Nephron progenitor cell (in vitro differentiated cells): ENCODE data around the gene BARX2.

Experiments used
- DNase-seq: peaks from one replicate; pipeline ENCODE4 v3.0.0; 2021
- H3K27ac Mint-ChIP-seq: 2 replicates; pipeline ENCODE4 v1.8.0; 2021; ENCODE audit warnings: mild to moderate bottlenecking, moderate library complexity, mixed read lengths
- H3K27me3 Mint-ChIP-seq: 2 replicates; pipeline ENCODE4 v1.8.0; 2021; ENCODE audit warnings: mild to moderate bottlenecking, low read depth, mixed read lengths; ENCODE audit not compliant: poor library complexity
- H3K36me3 Mint-ChIP-seq: 2 replicates; pipeline ENCODE4 v1.8.0; 2021; ENCODE audit warnings: low read depth, mixed read lengths
- H3K4me1 Mint-ChIP-seq: 2 replicates; pipeline ENCODE4 v1.8.0; 2021; ENCODE audit warnings: mixed read lengths
- H3K4me3 Mint-ChIP-seq: 2 replicates; pipeline ENCODE4 v1.8.0; 2021; ENCODE audit warnings: mild to moderate bottlenecking, moderate library complexity, mixed read lengths
- H3K9me3 Mint-ChIP-seq: 2 replicates; pipeline ENCODE4 v1.8.0; 2021; ENCODE audit warnings: mild to moderate bottlenecking, moderate library complexity, mixed read lengths
- CTCF ChIP-seq: fragments of 200-600 bp; sonication (generic); IDR thresholded peaks from 2 replicates; pipeline ENCODE4 v1.5.0; 2021; ENCODE audit warnings: antibody characterized with exemption

The BARX2 gene

GRCh38 chr11:129396454-129396853 lies 20.8 kb downstream of the BARX2 start:
- H3K4me3 Mint-ChIP-seq, result no peak overlapping the region
- H3K36me3 Mint-ChIP-seq, result no peaks in the 10 kb centered on the region
- H3K27me3 Mint-ChIP-seq, result peaks cover 3% of the 10 kb centered on the region
- no peak for TF ChIP-seq CTCF
- H3K4me1 Mint-ChIP-seq, result peaks cover 34% of the 10 kb centered on the region
- no peak for DNase-seq
- peaks cover 15% of the 10 kb centered on the region for H3K9me3 Mint-ChIP-seq
- H3K27ac Mint-ChIP-seq, result peak overlapping the region; percentile 51

GRCh38 chr11:129402206-129403171 lies 26.8 kb downstream of the BARX2 start:
- DNase-seq, result no peak
- Mint-ChIP-seq H3K9me3 (peaks cover 19% of the 10 kb centered on the region), H3K27ac (no peak overlapping the region), H3K27me3 (peaks cover 6% of the 10 kb centered on the region), H3K36me3 (no peaks in the 10 kb centered on the region), H3K4me3 (no peak overlapping the region), H3K4me1 (peaks cover 16% of the 10 kb centered on the region)
- TF ChIP-seq CTCF, result no peak

- Mint-ChIP-seq H3K27me3 (peaks cover 6% of the 10 kb centered on the region), H3K36me3 (no peaks in the 10 kb centered on the region), H3K9me3 (peaks cover 4% of the 10 kb centered on the region), H3K27ac (peak overlapping the region; percentile 17), H3K4me1 (peaks cover 16% of the 10 kb centered on the region), H3K4me3 (no peak overlapping the region)
- no peak for DNase-seq
- TF ChIP-seq CTCF, result no peak
These were observed 29.1 kb downstream of the BARX2 start for GRCh38 chr11:129404731-129405130.

- Mint-ChIP-seq H3K4me3 (no peak overlapping the region), H3K36me3 (peaks cover 6% of the 10 kb centered on the region), H3K27ac (no peak overlapping the region), H3K4me1 (peaks cover 10% of the 10 kb centered on the region), H3K9me3 (peaks cover 14% of the 10 kb centered on the region), H3K27me3 (peaks cover 6% of the 10 kb centered on the region)
- no peak for TF ChIP-seq CTCF
- no peak for DNase-seq
These were observed 33.3 kb downstream of the BARX2 start for GRCh38 chr11:129408865-129409444.

- DNase-seq, result no peak
- no peak overlapping the region for H3K27ac Mint-ChIP-seq
- no peaks in the 10 kb centered on the region for H3K4me1 Mint-ChIP-seq
- H3K4me3 Mint-ChIP-seq, result no peak overlapping the region
- peaks cover 6% of the 10 kb centered on the region for H3K36me3 Mint-ChIP-seq
- no peak for TF ChIP-seq CTCF
- peaks cover 14% of the 10 kb centered on the region for H3K9me3 Mint-ChIP-seq
- peaks cover 6% of the 10 kb centered on the region for H3K27me3 Mint-ChIP-seq
These were observed 34.8 kb downstream of the BARX2 start for GRCh38 chr11:129410395-129410960.
